RWPE2 (cell line): ENCODE measurements around the gene HTR3B.

Source experiments
- ATAC-seq: fragments of 200-7000 bp; cut with Tn5 transposase; 3 replicates; pipeline ENCODE4 v1.9.1; 2021; ENCODE audit warnings: low read depth
- DNase-seq: peaks from one replicate; pipeline ENCODE4 v3.0.0-alpha.2; 2020; ENCODE audit warnings: low spot score
- H3K27ac ChIP-seq: fragments of 450-650 bp; 2 replicates; pipeline ENCODE4 v1.5.1; 2017; ENCODE audit warnings: mild to moderate bottlenecking; ENCODE audit not compliant: poor library complexity, severe bottlenecking
- H3K27me3 ChIP-seq: fragments of 250-450 bp; sonication (Bioruptor Pico); 2 replicates; pipeline ENCODE4 v1.5.1; 2021; ENCODE audit warnings: mild to moderate bottlenecking, moderate library complexity; ENCODE audit not compliant: insufficient read depth, poor library complexity, severe bottlenecking
- H3K36me3 ChIP-seq: fragments of 250-450 bp; sonication (Bioruptor Pico); 2 replicates; pipeline ENCODE4 v1.5.1; 2020; ENCODE audit warnings: low read depth, mild to moderate bottlenecking, moderate library complexity
- H3K4me1 ChIP-seq: fragments of 250-450 bp; sonication (Bioruptor Pico); 2 replicates; pipeline ENCODE4 v1.5.1; 2021; ENCODE audit warnings: mild to moderate bottlenecking, moderate library complexity; ENCODE audit not compliant: insufficient read depth, poor library complexity, severe bottlenecking
- H3K4me3 ChIP-seq: fragments of 250-450 bp; sonication (Bioruptor Pico); 2 replicates; pipeline ENCODE4 v1.5.1; 2021; ENCODE audit warnings: mild to moderate bottlenecking, moderate library complexity; ENCODE audit not compliant: severe bottlenecking
- H3K9me3 ChIP-seq: fragments of 250-450 bp; sonication (Bioruptor Pico); 2 replicates; pipeline ENCODE4 v1.5.1; 2021; ENCODE audit warnings: mild to moderate bottlenecking, moderate library complexity; ENCODE audit not compliant: severe bottlenecking
- CTCF ChIP-seq: fragments of 450-650 bp; IDR thresholded peaks from one replicate; pipeline ENCODE4 v1.5.1; 2017; ENCODE audit warnings: mild to moderate bottlenecking, moderate library complexity; ENCODE audit not compliant: poor library complexity, severe bottlenecking

Gene HTR3B

DNA sequence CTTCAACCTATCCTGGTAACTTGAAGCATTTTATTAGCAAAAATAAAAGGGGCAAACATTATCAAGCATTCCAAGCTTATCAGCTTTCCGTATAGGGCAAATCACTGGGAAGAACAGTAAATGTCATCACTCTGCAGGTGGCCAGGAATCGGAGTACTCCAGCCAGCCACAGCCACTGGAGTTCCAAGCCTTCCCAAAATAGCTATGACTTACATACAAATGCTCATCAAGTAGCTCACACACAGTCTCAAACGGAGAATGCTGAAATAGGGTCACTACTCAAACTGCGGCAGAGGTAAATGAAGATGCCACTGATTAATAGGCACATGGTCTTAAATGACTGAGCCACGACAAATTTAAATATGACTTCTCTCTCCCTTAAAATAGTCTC, 31.4 kb upstream of the HTR3B start:
- peaks cover 7% of the 10 kb centered on the region for H3K4me1 ChIP-seq
- no peaks in the 10 kb centered on the region for H3K27me3 ChIP-seq
- H3K9me3 ChIP-seq = no peaks in the 10 kb centered on the region
- DNase-seq (no peak), ATAC-seq (no peak)
- peaks cover 4% of the 10 kb centered on the region; the same call in 1 of the 2 replicates for H3K36me3 ChIP-seq
- no peak for TF ChIP-seq CTCF
- H3K4me3 ChIP-seq = no peak overlapping the region
- H3K27ac ChIP-seq = no peak overlapping the region

- Histone ChIP-seq H3K36me3 (peaks cover 4% of the 10 kb centered on the region; the same call in 1 of the 2 replicates), H3K4me3 (peak overlapping the region; percentile 95), H3K9me3 (no peaks in the 10 kb centered on the region), H3K27ac (peak overlapping the region; percentile 45), H3K27me3 (no peaks in the 10 kb centered on the region), H3K4me1 (peaks cover 7% of the 10 kb centered on the region)
- DNase-seq (no peak), ATAC-seq (no peak)
- TF ChIP-seq CTCF = no peak
Measured at GRCh38 chr11:113874096-113874495, 30.5 kb upstream of the HTR3B start.

GRCh38 chr11:113874581-113875233, 29.9 kb upstream of the HTR3B start:
- no peaks in the 10 kb centered on the region for H3K9me3 ChIP-seq
- ATAC-seq (peak; percentile 51), DNase-seq (no peak)
- H3K27me3 ChIP-seq = no peaks in the 10 kb centered on the region
- no peak for TF ChIP-seq CTCF
- peak overlapping the region; percentile 45 for H3K27ac ChIP-seq
- H3K36me3 ChIP-seq = peaks cover 4% of the 10 kb centered on the region; the same call in 1 of the 2 replicates
- H3K4me3 ChIP-seq = peak overlapping the region; percentile 95
- peaks cover 7% of the 10 kb centered on the region for H3K4me1 ChIP-seq

DNA sequence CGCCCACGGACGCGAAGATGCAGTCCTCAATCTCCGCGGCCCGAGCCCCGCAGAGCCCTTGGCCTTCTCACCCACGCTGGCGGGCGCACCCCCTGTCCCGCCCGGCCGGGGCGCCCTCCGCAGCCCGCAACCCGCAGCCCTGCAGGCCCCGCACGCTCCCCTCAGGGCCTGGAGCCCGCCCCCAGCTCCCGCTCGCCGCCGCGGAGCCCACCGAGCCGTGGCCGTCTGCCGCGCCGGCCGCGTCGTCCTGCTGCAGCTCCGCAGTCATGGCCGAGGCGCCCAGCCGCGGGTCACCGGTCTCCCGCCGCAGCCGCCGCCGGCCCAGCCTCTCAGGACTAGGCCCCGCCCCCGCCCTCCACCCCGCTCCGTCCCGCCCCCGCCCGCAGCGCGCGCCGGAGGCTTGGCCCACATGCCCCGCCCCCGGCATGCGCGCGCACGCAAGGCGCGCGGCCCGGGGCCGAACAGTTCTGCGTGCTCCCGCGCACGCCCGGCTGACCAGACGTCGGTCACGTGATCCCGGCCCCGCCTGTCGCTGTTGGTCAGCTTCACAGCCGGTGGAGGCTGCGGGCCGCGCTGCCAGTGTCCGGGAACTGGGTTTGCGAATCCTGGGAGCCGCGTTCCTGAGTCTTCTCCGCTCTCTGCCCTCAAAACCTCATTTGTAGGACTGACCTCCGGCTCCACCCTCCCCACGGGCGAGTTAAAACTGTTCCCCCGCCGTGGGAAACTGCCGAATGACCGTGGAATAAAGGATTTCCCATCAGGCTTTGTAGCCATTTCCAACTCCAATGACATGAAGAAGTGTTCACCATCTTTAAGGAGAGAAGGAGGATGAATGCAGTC, 29.1 kb upstream of the HTR3B start, which contains the start of gene USP28:
Gene USP28, minus strand, starts transcription at position 339 of the 840 bp plus-strand sequence. Its CDS starts 71 bp downstream, at position 268.
- ATAC-seq (peak; percentile 85), DNase-seq (peak; percentile 97)
- Histone ChIP-seq H3K4me1 (peaks cover 7% of the 10 kb centered on the region), H3K36me3 (peaks cover 4% of the 10 kb centered on the region; the same call in 1 of the 2 replicates), H3K27me3 (no peaks in the 10 kb centered on the region), H3K4me3 (peak within 1 kb of the TSS; percentile 95), H3K27ac (peak within 1 kb of the TSS; percentile 45), H3K9me3 (no peaks in the 10 kb centered on the region)
- peak; percentile 8 for TF ChIP-seq CTCF
